ENCODE results near the gene UQCR11.
A peak's percentile ranks its signal among the peaks of the same experiment; 100 is the strongest.

Gene UQCR11

GRCh38 chr19:1613808-1614570 lies 8.7 kb upstream of the UQCR11 start:
- no peak for DNase-seq

GRCh38 chr19:1613146-1613545 lies 7.9 kb upstream of the UQCR11 start:
- DNase-seq, result no peak

- DNase-seq, result no peak
Measured at GRCh38 chr19:1612114-1613086, 7.1 kb upstream of the UQCR11 start.

GRCh38 chr19:1611353-1611752 lies 6.1 kb upstream of the UQCR11 start:
- no peak for DNase-seq

GRCh38 chr19:1610579-1610978 lies 5.3 kb upstream of the UQCR11 start:
- DNase-seq, result no peak

GRCh38 chr19:1609680-1610474 lies 4.6 kb upstream of the UQCR11 start:
- DNase-seq, result no peak

- DNase-seq, result no peak
Measured at GRCh38 chr19:1609103-1609396, 3.8 kb upstream of the UQCR11 start.

GRCh38 chr19:1608359-1609102 lies 3.3 kb upstream of the UQCR11 start:
- no peak for DNase-seq

GRCh38 chr19:1606138-1606651 lies 933 bp upstream of the UQCR11 start:
- no peak for DNase-seq

- DNase-seq, result no peak
Measured at GRCh38 chr19:1602091-1602707, 3.1 kb downstream of the UQCR11 start.

GRCh38 chr19:1601613-1602064 lies 3.6 kb downstream of the UQCR11 start:
- DNase-seq, result no peak

GRCh38 chr19:1599460-1599846 lies 5.8 kb downstream of the UQCR11 start:
- no peak for DNase-seq

GRCh38 chr19:1598777-1599459 lies 6.3 kb downstream of the UQCR11 start:
- no peak for DNase-seq

- DNase-seq, result no peak
Measured at GRCh38 chr19:1593501-1593772, 11.8 kb downstream of the UQCR11 start.

- peak; percentile 68 for DNase-seq
Measured at GRCh38 chr19:1592755-1593500, 12.3 kb downstream of the UQCR11 start, which contains the start of gene MBD3. Gene MBD3, minus strand, starts transcription at chr19:1592865. Its CDS starts 234 bp downstream, at chr19:1592631.

- peak; percentile 11 for DNase-seq
Measured at GRCh38 chr19:1592024-1592754, 13.1 kb downstream of the UQCR11 start.

- no peak for DNase-seq
Measured at GRCh38 chr19:1591421-1592023, 13.7 kb downstream of the UQCR11 start.

GRCh38 chr19:1590641-1591397 lies 14.4 kb downstream of the UQCR11 start:
- no peak for DNase-seq

GRCh38 chr19:1587872-1588271 lies 17.4 kb downstream of the UQCR11 start:
- no peak for DNase-seq
